Gastrocnemius medialis (tissue), 4 donors: ENCODE measurements around the gene SLC46A2.

Experiments used
- POLR2A ChIP-seq, 2 donors: fragments of 450-650 bp; IDR thresholded peaks; one replicate each; pipeline ENCODE4 v1.6.1; 2017; ENCODE audit warnings: antibody characterized with exemption in 2 of 2, mild to moderate bottlenecking in 2 of 2, moderate library complexity in 2 of 2
- TF ChIP-seq, protein P1 (sequence below), 5 experiments: fragments of 450-650 bp in 3 of 5; fragments of 200-600 bp in 2 of 5; sonication (generic) in 2 of 5; IDR thresholded peaks in 4 of 5; conservative IDR thresholded peaks in 1 of 5; 1 replicate in 4 of 5; 2 replicates in 1 of 5; pipeline ENCODE4 v1.5.1; 2016 to 2019; ENCODE audit warnings: antibody characterized with exemption in 5 of 5, mild to moderate bottlenecking in 3 of 5, moderate library complexity in 3 of 5

DNA sequence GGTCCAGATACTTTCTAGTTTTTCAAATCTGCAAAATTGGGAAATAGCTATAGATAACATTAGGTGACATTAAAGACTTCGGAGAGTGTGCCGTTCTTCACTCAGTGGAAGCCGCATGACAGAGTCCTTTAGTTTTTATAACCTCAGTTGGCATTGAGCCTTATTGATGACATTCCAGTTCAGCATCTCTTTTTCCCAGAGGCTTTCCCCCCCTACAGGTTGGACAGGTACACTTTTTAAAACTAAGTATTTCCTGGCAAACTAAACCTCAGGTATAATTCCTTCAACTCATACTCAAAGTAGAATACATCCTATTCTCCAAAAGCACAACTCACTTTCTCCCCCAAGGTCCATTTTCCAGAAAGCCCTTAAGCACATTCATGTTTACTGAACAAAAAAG lies 58.7 kb downstream of the SLC46A2 start:
- TF ChIP-seq, protein P1, sequence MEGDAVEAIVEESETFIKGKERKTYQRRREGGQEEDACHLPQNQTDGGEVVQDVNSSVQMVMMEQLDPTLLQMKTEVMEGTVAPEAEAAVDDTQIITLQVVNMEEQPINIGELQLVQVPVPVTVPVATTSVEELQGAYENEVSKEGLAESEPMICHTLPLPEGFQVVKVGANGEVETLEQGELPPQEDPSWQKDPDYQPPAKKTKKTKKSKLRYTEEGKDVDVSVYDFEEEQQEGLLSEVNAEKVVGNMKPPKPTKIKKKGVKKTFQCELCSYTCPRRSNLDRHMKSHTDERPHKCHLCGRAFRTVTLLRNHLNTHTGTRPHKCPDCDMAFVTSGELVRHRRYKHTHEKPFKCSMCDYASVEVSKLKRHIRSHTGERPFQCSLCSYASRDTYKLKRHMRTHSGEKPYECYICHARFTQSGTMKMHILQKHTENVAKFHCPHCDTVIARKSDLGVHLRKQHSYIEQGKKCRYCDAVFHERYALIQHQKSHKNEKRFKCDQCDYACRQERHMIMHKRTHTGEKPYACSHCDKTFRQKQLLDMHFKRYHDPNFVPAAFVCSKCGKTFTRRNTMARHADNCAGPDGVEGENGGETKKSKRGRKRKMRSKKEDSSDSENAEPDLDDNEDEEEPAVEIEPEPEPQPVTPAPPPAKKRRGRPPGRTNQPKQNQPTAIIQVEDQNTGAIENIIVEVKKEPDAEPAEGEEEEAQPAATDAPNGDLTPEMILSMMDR (IDR thresholded peaks at IDR 0.05 in 4 of 5, conservative IDR thresholded peaks at IDR 0.05 in 1 of 5) = no peak
- TF ChIP-seq POLR2A (IDR thresholded peaks at IDR 0.05) = no peak
